C4-2B (cell line): Measurements from ENCODE around the gene COL4A1.

Experiments used
- H3K27ac ChIP-seq: fragments of 450-650 bp; 2 replicates; pipeline ENCODE4 v1.5.1; 2017
- TF ChIP-seq, protein P1 (sequence below): fragments of 450-650 bp; conservative IDR thresholded peaks from 2 replicates; pipeline ENCODE4 v1.5.1; 2017; ENCODE audit warnings: mild to moderate bottlenecking

Gene COL4A1

GRCh38 chr13:110099922-110100321, 207.0 kb downstream of the COL4A1 start:
- no peak overlapping the region for H3K27ac ChIP-seq
- TF ChIP-seq, protein P1, sequence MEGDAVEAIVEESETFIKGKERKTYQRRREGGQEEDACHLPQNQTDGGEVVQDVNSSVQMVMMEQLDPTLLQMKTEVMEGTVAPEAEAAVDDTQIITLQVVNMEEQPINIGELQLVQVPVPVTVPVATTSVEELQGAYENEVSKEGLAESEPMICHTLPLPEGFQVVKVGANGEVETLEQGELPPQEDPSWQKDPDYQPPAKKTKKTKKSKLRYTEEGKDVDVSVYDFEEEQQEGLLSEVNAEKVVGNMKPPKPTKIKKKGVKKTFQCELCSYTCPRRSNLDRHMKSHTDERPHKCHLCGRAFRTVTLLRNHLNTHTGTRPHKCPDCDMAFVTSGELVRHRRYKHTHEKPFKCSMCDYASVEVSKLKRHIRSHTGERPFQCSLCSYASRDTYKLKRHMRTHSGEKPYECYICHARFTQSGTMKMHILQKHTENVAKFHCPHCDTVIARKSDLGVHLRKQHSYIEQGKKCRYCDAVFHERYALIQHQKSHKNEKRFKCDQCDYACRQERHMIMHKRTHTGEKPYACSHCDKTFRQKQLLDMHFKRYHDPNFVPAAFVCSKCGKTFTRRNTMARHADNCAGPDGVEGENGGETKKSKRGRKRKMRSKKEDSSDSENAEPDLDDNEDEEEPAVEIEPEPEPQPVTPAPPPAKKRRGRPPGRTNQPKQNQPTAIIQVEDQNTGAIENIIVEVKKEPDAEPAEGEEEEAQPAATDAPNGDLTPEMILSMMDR: no peak
